NK-92 treated with Interleukin-12 subunit alpha and Interleukin-12 subunit beta, amount 100 ng/mL, for 24 hours (cell line): ENCODE measurements around the gene SYNE4.
A peak's percentile ranks its signal among the peaks of the same experiment; 100 is the strongest.

Source experiments
- DNase-seq: peaks from one replicate; lab custom pipeline; 2025; lab: John Stamatoyannopoulos, UW

SYNE4 gene

GRCh38 chr19:36026091-36026876, 17.7 kb upstream of the SYNE4 start:
- DNase-seq, result no peak

- DNase-seq, result no peak
These were observed 16.9 kb upstream of the SYNE4 start for GRCh38 chr19:36025541-36025940.

DNA sequence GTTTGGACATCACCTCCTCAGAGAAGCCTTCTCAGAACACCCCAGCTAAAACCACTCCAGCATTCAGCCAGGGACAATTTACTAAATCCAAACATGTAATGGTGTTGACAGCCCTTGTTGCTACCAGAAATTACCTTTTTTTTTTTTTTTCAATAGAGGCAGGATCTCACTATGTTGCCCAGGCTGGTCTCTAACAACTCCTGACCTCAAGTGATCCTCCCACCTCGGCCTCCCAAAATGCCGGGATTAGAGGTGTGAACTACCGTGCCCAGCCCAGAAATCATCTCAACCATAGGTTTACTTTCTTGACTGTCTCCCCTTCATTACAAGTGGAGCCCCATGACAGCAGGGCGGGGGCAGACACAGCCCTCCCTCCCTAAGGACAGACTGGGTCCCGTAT, 14.8 kb upstream of the SYNE4 start:
- DNase-seq, result no peak

- DNase-seq, result no peak
These were observed 10.6 kb upstream of the SYNE4 start for GRCh38 chr19:36019061-36019670.

GRCh38 chr19:36014012-36014924, 5.7 kb upstream of the SYNE4 start, which contains the start of gene ALKBH6:
TSS of gene ALKBH6 (minus strand) at chr19:36014213. CDS start at chr19:36013397, 816 bp downstream.
- DNase-seq, result peak; percentile 100

GRCh38 chr19:36013280-36014011, 4.8 kb upstream of the SYNE4 start:
- DNase-seq, result no peak

DNA sequence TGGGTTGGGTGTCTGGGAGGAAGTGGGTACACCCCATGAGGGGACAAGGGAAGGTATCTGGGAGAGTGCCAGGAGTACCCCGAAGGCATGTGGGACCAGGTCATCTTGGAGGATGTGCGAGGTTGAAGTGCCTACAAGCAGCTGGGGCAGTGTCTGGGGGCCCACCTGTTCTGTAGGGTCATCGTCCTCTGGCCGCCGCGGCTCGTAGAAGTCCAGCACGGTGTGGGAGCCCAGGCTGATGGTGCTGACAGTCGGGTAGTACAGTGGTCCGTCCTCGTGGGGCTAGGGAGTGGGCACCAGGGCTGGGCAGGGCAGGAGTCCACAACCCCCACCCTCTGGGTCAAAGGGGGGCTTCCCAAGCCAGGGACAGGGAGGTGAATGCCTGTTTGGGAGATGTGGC, 1.8 kb upstream of the SYNE4 start:
- no peak for DNase-seq

DNA sequence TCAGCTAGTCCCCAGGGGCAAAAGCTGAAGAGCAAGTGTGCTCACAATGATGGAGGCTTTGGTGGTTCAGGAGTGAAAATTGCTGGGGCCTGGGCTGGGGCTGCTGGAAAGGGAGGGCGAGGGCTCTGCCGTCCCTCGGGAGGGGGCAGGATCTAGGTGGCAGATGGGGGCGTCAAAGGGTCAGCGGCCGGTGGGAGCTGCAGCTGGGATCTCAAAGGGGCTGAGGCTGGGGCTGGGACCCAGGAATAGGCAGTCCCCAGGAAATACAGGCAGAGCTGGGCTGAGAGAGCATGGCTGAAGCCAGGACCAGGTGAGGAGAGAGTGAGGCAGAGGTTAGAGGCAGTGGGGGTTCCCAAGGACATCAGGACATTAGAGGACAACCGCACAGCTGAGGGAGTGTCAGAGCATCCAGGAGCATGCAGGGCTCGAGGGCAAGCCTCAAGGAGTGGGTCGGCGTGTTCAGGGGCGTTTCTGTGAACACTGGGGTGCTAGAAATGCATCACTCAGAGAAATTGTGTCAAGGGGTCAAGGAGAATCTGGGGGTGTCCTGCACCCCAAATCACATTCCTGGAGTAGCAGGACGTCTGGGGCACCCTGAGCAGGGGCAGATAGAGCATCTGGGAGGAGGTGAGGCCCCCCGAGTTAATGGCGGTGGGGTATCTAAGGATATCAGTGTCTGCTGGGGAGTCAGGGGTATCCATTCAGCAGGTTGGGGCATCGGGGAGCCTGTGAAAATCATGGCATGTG, 1.2 kb upstream of the SYNE4 start:
- no peak for DNase-seq

GRCh38 chr19:36009220-36009619, 607 bp upstream of the SYNE4 start:
- no peak for DNase-seq

DNA sequence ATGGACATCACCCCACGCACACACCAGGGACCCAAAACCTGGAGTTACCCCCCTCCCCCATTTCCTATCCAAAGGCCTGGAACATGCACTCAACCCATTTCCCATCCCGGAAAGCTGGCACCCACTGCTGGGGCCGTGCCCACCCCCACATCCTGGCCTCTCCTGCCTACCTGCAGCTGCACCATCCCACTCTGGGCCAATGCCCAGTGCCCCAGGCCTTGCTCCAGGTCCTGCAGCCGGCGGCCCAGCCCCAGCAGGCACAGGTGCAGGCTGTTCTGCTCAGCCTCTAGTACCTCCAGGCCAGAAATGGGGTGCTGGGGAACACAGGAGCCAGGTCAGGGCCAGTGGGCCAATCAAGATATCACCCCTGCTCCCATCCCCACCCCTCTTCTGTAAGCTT, 1.7 kb downstream of the SYNE4 start:
- DNase-seq, result no peak

DNA sequence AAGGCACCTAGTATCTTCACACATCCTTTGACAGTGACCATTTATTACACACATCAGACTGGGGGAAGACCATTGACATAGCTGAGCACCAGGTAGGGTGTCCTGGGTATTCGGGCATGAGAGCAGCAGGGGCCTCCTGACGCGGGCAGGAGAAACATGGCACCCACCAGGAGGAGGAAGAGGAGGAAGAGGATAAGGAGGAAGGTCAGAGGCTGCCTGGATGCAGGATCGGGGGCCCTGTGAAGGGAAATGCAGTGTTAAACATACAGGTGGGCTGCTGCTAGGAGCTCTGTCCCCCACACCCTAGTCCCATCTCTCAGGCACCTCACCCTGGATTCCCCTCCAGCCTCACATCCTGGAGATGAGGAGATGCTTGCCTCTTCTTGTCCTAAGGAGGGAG, 5.3 kb downstream of the SYNE4 start:
- DNase-seq, result no peak

GRCh38 chr19:36001605-36002004, 7.0 kb downstream of the SYNE4 start:
- DNase-seq, result no peak

GRCh38 chr19:35996777-35997176, 11.8 kb downstream of the SYNE4 start:
- DNase-seq, result no peak

DNA sequence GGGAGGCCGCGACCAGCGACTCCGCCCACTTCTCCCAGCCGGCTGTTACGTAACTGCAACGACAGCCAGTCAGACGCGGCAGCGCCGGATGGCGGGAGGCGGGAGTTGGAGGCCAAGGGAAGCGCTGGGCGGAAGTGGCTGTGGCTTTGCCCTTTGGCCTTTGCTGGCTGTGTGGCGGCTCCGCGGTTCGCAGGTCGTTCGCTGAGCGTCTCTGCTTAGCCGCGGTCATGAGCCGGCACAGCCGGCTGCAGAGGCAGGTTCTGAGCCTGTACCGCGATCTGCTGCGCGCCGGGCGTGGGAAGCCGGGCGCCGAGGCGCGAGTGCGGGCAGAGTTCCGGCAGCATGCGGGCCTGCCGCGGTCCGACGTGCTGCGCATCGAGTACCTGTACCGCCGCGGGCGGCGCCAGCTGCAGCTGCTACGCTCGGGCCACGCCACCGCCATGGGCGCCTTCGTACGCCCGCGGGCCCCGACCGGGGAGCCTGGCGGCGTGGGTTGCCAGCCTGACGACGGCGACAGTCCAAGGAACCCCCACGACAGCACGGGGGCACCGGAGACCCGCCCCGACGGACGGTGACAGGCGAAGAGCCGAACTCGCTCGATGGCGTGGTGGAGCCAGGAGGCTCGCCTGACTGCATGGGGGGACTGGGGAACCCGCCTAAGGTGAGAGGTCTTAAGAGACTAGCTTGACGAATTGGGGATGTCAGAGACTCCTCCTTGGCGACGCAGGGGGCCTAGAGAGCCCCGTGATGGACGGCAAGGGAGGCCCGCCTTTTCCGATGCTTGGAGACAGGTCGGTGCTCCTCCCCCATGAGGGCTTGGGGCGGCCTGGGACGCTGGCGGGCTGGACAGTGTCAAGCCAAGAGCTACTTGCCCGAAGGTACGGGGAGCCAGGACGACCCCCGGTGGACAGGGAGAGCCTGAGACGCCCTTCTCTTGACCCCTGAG, 13.3 kb downstream of the SYNE4 start, which contains the start of gene SDHAF1:
SDHAF1 (plus strand) TSS at position 141 of the 946 bp plus-strand sequence; CDS start at position 228, 87 bp downstream.
- peak; percentile 97 for DNase-seq

GRCh38 chr19:35993923-35994598, 14.6 kb downstream of the SYNE4 start:
- no peak for DNase-seq

DNA sequence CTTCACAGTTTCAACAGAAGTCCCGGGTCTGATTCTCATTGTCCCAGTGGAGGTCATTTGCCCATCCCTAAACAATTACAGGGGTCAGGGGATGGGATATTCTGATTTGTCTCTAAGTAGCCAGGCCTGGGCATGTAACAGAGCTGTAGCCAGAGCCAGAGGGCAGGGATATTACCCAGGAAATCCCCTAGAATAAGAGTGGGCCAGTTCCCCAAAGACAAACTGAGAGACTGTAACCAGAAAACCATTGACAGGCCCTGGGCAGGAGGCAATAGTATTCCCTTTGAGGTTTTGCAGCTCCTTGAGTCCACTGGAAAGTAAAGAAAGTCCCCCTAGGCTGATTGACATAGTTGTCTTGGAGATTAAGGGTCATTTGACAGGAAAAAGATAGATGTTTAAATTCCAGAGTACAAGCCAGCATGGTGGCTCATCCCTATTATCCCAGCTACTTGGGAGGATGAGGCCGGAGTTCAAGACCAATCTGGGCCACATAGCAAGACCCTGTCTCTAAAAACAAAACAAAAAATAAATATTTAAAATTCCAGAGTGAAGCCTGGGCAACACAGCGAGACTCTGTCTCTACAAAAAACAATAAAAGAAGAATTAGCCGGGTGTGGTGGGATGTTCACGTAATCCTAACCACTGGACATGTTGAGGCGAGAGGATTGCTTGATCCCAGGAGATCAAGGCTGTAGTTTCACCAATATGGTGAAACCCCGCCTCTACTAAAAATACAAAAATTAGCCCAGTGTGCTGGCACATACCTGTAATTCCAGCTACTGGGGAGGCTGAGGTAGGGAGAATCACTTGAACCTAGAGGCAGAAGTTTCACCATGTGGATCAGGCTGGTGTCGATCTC, 15.5 kb downstream of the SYNE4 start:
- no peak for DNase-seq

- DNase-seq, result no peak
These were observed 16.7 kb downstream of the SYNE4 start for GRCh38 chr19:35991731-35992450.
